HTERT RPE-1 (cell line): ENCODE data around the gene ATP1A1.

Source experiments
- in situ Hi-C: fragments of 300-500 bp; cut with MboI; formaldehyde crosslinking; loops from 4 replicates; pipeline ENCODE4 v1.14.3; 2020; ENCODE audit warnings: low sequenced_read_pairs

The ATP1A1 gene

GRCh38 chr1:116389013-116389412, 16.0 kb downstream of the ATP1A1 start:
- in situ Hi-C loops, result no loop called here

DNA sequence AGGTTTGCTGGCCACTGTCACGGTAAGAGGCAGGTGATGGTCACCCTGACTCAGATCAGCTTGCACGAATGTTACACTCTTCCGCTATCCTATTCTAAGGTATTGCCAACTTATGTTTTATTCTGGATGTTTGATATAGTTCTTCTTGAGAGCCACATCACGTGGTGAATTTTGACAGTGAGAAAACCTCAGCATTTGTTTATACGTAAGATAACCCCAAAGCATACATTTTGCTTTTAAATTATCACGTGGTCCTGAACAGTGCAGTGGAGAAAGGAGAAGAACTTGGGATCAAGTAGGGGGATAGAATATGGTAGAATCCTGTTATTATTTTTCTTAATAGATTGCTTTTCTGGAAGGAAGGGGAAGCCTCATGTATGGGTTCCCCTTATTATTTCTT, 16.6 kb downstream of the ATP1A1 start:
- in situ Hi-C loops, result no loop called here

DNA sequence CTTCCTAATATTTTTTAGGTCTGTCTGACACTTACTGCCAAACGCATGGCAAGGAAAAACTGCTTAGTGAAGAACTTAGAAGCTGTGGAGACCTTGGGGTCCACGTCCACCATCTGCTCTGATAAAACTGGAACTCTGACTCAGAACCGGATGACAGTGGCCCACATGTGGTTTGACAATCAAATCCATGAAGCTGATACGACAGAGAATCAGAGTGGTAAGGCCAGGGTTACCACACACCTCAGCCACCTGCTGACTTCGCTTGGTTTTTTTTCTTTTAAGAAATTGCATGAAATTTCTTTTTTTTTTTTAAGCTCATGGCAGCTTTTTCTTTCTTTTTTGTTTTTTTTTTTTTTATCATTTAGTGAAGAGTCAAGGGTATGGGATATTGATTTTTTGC, 17.2 kb downstream of the ATP1A1 start:
- in situ Hi-C loops, result no loop called here

DNA sequence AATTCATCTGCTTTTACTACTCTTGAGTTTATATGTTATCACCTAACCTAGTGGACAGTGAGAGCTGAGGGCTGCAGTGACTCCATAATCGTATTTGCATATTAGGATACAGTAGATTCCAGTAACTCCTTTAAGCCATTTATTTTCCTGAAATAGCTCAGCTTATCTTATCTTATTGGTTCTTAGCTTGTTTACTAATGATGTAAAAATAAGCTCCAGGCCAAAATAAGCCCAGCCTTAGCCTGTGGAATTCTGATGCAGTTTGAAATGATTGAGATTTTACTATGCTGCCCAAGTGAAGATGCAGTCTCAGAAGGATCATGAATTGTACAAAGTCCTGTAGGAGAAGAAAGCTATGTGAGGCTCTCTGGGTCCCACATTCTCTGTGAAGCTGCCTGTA, 18.1 kb downstream of the ATP1A1 start:
- in situ Hi-C loops, result no loop called here

DNA sequence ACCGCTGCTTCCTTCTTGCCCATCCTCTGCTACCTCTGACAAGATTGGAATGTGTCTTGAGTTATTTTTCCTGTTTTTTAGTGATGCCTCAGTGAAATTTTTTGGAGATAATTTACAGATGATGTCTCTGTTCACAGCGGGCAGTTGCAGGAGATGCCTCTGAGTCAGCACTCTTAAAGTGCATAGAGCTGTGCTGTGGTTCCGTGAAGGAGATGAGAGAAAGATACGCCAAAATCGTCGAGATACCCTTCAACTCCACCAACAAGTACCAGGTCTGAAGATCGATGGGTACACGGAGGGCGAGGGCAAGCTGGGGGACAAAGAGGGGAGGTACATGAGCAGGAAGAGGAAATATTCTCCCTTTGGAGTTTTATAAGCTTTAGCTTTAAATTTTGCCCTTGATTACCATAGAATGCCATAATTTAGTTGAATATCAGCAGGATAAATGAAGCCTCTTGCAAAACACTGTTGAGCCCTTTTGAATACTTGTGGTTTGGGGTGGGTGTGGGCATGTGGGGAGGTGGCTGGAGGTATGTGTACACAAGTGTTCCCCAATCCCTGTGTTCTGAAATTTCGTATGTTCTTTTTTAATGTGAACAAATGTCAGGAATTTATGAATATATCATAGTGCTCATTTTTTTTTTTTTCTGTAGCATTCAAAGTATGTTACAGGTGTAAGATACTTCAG, 19.8 kb downstream of the ATP1A1 start:
- in situ Hi-C loops, result no loop called here

DNA sequence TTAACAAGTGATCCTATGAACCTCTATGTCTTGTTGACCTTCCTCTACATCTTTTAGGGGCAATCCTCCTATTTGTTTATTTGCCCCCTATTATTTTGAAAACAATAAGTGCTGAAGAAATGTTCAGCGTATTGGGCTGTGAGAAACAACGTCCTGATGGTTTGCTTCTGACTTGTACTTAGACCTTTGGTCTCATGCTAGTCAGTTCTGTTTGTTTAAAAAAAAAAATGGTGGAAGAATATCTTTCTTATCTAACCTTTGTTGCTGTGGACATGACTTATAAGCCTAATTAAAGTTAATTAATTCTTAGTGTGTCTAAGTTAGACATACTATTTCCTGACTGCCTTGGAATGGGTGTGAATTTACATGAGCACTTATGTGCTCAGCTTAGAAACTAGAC, 20.7 kb downstream of the ATP1A1 start:
- in situ Hi-C loops, result no loop called here

DNA sequence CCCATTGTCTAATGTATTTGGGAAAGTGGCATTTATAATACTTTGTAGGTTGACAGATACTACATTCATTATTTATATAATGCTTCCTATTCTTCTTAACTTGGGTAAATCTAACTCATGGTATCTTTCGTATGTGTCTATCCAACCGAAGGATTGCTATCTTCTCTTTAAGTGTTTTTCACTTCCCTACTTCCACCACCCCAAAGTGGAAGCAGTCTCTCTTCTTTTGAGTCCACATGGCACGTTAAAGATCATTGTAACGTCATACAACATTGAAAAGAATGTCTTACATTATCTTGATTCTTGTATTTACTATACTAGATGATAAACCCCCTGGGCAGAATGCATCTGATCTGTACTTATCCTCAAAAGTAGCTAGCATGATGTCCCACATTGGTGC, 21.2 kb downstream of the ATP1A1 start:
- in situ Hi-C loops, result no loop called here

GRCh38 chr1:116396769-116397168, 23.7 kb downstream of the ATP1A1 start:
- in situ Hi-C loops, result no loop called here

DNA sequence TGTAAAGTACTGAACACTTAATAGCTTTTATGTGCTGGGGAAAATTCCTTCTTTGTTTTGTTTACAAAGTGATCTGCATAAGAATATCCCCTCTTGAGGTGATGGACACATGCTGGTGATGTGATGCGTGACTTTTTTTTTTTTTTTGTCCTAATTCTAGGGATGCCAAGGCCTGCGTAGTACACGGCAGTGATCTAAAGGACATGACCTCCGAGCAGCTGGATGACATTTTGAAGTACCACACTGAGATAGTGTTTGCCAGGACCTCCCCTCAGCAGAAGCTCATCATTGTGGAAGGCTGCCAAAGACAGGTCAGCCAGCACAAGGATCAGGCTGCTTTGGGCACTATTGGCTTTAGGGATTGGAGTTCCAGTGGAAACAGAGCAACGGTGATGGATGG, 24.7 kb downstream of the ATP1A1 start:
- in situ Hi-C loops, result no loop called here

GRCh38 chr1:116400780-116401179, 27.7 kb downstream of the ATP1A1 start:
- in situ Hi-C loops, result no loop called here

GRCh38 chr1:116401646-116402176, 28.7 kb downstream of the ATP1A1 start:
- in situ Hi-C loops, result no loop called here

DNA sequence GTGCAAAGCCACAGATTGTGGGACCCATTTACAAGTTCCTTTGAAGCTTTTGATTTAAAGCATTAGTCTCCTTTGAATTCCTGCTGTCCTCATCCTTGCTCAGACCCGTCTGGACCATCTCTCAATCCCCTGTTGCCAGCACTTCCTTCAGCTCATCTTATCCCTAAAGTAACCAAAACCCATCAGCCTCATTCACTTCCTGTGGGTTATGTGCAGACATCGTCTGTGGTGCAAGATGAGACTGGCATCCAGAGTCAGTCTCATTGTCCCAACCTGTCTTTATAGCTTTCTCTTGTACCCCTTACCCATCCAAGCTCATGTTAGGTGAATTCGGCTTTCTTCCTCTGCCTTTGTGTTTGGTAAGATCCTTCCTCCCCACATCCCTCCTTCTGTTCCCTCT, 29.3 kb downstream of the ATP1A1 start:
- in situ Hi-C loops, result no loop called here

- in situ Hi-C loops, result no loop called here
Measured at GRCh38 chr1:116403496-116404136, 30.6 kb downstream of the ATP1A1 start.

- in situ Hi-C loops, result no loop called here
Measured at GRCh38 chr1:116404699-116405098, 31.7 kb downstream of the ATP1A1 start.

GRCh38 chr1:116405241-116406135, 32.4 kb downstream of the ATP1A1 start:
- in situ Hi-C loops, result no loop called here

GRCh38 chr1:116407033-116407432, 34.0 kb downstream of the ATP1A1 start:
- in situ Hi-C loops, result no loop called here

DNA sequence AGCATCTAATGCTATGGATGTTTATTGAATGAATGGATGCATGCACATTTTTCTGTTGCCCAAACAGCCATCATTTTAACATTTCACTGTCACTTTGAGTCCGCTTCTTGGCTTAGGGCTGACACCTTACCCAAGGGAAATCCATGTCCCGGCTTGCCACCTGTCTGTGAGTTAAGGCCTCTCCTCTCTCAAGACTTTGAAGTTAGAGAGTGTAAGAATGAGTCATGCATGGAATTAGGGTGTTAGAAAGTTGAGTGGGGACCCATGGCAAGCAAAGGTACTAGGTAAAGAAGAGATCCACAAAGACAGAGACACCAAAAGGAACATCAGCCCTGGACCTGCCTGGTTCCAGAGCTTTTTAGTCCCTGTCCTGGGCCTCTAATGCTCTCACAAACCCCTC, 35.1 kb downstream of the ATP1A1 start:
- in situ Hi-C loops, result no loop called here

- in situ Hi-C loops, result no loop called here
Measured at GRCh38 chr1:116408803-116409720, 36.0 kb downstream of the ATP1A1 start.

GRCh38 chr1:116409751-116410191, 36.7 kb downstream of the ATP1A1 start:
- in situ Hi-C loops, result no loop called here

DNA sequence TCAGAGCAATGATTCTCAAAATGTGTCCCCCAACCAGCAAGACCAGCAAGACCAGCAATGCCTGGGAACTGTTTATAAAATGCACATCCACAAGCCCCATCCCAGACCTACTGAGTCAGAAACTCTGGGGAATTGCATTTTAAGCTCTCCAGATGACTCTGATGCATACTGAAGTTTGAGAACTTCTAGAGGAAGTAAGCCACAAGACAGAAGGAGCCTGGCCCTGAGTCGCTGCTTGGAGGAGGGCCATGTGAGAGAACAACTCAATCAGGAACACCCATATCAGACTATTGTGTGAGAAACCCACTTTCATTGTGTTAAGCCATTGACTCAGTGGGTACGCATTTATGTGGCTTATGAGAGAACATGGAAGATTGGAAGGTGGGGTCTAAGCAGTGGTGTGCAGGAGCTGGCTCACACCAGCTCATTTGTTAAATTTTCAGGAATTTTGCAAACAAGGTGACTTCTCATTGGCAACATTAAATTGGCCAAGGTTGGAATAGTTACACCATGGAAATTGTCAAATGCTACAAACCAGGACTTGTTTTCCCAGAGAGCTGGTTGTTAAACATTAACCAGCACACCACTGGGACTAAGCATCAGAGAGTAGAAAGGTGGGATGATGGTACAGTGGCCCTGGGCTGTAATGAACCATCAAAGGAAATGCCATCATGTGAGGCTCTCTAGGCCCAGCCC, 38.9 kb downstream of the ATP1A1 start:
- in situ Hi-C loops, result no loop called here
